Endodermal cell (in vitro differentiated cells): ENCODE data around the gene RANGAP1. TPM values are rescaled to one million over a fixed set of nuclear protein-coding genes. Genes with fewer than 3 reads are reported as not detected.
A peak's percentile ranks its signal among the peaks of the same experiment; 100 is the strongest.

Source experiments
- DNase-seq: peaks from one replicate; pipeline ENCODE4 v3.0.0-alpha.2; 2017
- H3K27ac ChIP-seq: 2 replicates; pipeline ENCODE4 v1.5.1; 2013; ENCODE audit warnings: mild to moderate bottlenecking, low read depth, low read length, moderate library complexity
- H3K27me3 ChIP-seq: 2 replicates; pipeline ENCODE4 v1.6.1; 2013; ENCODE audit warnings: mild to moderate bottlenecking, low read length, moderate library complexity; ENCODE audit not compliant: insufficient read depth, control insufficient read depth, poor library complexity, severe bottlenecking
- H3K36me3 ChIP-seq: 2 replicates; pipeline ENCODE4 v1.7.0; 2013; ENCODE audit warnings: mild to moderate bottlenecking, low read length, moderate library complexity; ENCODE audit not compliant: control insufficient read depth, insufficient read depth
- H3K4me1 ChIP-seq: one replicate; pipeline ENCODE4 v1.7.0; 2013; ENCODE audit warnings: low read length; ENCODE audit not compliant: control insufficient read depth, insufficient read depth
- H3K4me3 ChIP-seq: 2 replicates; pipeline ENCODE4 v1.5.1; 2013; ENCODE audit warnings: mild to moderate bottlenecking, low read length, moderate library complexity
- H3K9ac ChIP-seq: 2 replicates; pipeline ENCODE4 v1.6.1; 2013; ENCODE audit warnings: mild to moderate bottlenecking, low read length, moderate library complexity; ENCODE audit not compliant: poor library complexity, severe bottlenecking; ENCODE audit errors: extremely low read depth
- H3K9me3 ChIP-seq: 2 replicates; pipeline ENCODE4 v1.6.1; 2013; ENCODE audit warnings: mild to moderate bottlenecking, low read length, moderate library complexity; ENCODE audit not compliant: control insufficient read depth
- H3K27ac Mint-ChIP-seq: 2 replicates; pipeline ENCODE4 v1.8.0; 2020; ENCODE audit warnings: mixed read lengths
- H3K27me3 Mint-ChIP-seq: 2 replicates; pipeline ENCODE4 v1.8.0; 2021; ENCODE audit warnings: mild to moderate bottlenecking, mixed read lengths; ENCODE audit not compliant: insufficient read depth
- H3K36me3 Mint-ChIP-seq: 2 replicates; pipeline ENCODE4 v1.8.0; 2020; ENCODE audit warnings: low read depth, mixed read lengths
- H3K4me1 Mint-ChIP-seq: 2 replicates; pipeline ENCODE4 v1.8.0; 2020; ENCODE audit warnings: mixed read lengths
- H3K4me3 Mint-ChIP-seq: 2 replicates; pipeline ENCODE4 v1.8.0; 2020; ENCODE audit warnings: mild to moderate bottlenecking, moderate library complexity, mixed read lengths
- H3K9me3 Mint-ChIP-seq: 2 replicates; pipeline ENCODE4 v1.8.0; 2020; ENCODE audit warnings: mild to moderate bottlenecking, mixed read lengths
- WGBS, 2 experiments: methylation state at CpG; one replicate each; pipeline versions ENCODE4 v1.1.5 to v1.1.7; 2013; ENCODE audit warnings: missing lambda C conversion rate in 2 of 2, mixed read lengths in 1 of 2; ENCODE audit not compliant: insufficient coverage in 1 of 2, insufficient read length in 1 of 2; 5-methylcytosine and 5-hydroxymethylcytosine counted together
- total RNA-seq, 2 donors: library from RNA; stranded (reverse); fragmentation: NEBNext Ultra II Directional in 1 of 2; extraction: Animal tissue kit (Norgen Biotek cat#: 25700) in 1 of 2; gene quantifications; 2 replicates in 1 of 2; 3 replicates in 1 of 2; pipeline ENCODE4 v1.2.1, GENCODE V29; 2021
- TF ChIP-seq, protein P1 (sequence below): fragments of 200-600 bp; sonication (generic); conservative IDR thresholded peaks from 2 replicates; pipeline ENCODE4 v1.5.0; 2021; ENCODE audit warnings: antibody characterized with exemption, mild to moderate bottlenecking

Gene RANGAP1
- total RNA-seq, 2 donors from 2014 or later = 95.2 to 122 TPM

DNA sequence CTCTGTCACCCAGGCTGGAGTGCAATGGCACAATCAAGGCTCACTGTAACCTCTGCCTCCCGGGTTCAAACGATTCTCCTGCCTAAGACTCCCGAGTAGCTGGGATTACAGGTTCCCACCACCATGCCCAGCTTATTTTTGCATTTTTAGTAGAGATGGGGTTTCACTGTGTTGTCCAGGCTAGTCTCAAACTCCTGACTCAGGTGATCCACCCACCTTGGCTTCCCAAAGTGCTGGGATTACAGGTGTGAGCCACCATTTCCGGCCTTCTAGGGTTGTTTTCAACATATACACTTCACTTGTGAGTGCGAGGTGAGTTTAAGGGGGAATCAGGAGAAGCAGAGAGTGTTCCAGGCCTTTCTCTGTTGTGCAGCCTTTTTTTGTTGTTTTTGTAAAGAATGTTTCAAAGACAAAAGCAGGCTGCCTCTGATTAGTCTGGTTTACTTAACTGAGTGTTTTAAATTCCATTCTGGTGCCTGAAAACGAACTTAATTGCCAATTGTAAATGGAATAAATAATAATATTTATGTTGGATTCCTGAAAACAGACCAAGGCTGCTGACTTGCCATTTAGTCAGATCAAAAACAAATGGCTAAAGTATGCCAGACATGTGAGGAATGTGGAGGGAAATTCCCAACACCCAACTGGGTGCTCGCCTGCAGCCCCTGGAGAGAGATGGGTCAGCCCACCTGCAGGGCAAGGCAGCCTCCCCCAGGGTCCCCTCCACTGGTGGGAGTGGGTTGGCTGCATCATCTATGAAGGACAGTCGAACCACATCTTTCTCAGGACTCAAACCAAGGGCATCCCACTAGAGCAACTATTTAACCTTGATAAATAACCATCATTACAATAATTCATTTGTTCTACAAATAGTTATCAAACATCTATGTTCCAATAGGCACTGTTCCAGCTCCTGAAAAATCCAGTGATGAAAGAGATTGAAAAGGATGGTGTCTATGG is 4.6 kb upstream of the RANGAP1 start:
- H3K27me3 ChIP-seq = no peaks in the 10 kb centered on the region
- Mint-ChIP-seq H3K9me3 (peaks cover 9% of the 10 kb centered on the region), H3K4me3 (no peak overlapping the region), H3K27me3 (no peaks in the 10 kb centered on the region), H3K4me1 (peaks cover 20% of the 10 kb centered on the region), H3K27ac (peak overlapping the region; percentile 79), H3K36me3 (peaks cover 2% of the 10 kb centered on the region)
- TF ChIP-seq, protein P1, sequence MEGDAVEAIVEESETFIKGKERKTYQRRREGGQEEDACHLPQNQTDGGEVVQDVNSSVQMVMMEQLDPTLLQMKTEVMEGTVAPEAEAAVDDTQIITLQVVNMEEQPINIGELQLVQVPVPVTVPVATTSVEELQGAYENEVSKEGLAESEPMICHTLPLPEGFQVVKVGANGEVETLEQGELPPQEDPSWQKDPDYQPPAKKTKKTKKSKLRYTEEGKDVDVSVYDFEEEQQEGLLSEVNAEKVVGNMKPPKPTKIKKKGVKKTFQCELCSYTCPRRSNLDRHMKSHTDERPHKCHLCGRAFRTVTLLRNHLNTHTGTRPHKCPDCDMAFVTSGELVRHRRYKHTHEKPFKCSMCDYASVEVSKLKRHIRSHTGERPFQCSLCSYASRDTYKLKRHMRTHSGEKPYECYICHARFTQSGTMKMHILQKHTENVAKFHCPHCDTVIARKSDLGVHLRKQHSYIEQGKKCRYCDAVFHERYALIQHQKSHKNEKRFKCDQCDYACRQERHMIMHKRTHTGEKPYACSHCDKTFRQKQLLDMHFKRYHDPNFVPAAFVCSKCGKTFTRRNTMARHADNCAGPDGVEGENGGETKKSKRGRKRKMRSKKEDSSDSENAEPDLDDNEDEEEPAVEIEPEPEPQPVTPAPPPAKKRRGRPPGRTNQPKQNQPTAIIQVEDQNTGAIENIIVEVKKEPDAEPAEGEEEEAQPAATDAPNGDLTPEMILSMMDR = no peak
- peaks cover 21% of the 10 kb centered on the region for H3K4me1 ChIP-seq
- 76 to 82% methylated on average over 5 to 8 of the region's 8 CpGs for WGBS, 2 experiments
- DNase-seq = peak; percentile 71
- no peaks in the 10 kb centered on the region for H3K36me3 ChIP-seq
- H3K27ac ChIP-seq = peak overlapping the region; percentile 66
- H3K9ac ChIP-seq = peak overlapping the region; percentile 47
- H3K4me3 ChIP-seq = no peak overlapping the region
- no peaks in the 10 kb centered on the region for H3K9me3 ChIP-seq

GRCh38 chr22:41289671-41290070 is 3.7 kb upstream of the RANGAP1 start:
- Histone ChIP-seq H3K36me3 (peaks cover 2% of the 10 kb centered on the region), H3K9me3 (no peaks in the 10 kb centered on the region), H3K4me1 (peaks cover 21% of the 10 kb centered on the region), H3K27ac (no peak overlapping the region), H3K9ac (no peak overlapping the region), H3K27me3 (no peaks in the 10 kb centered on the region), H3K4me3 (no peak overlapping the region)
- peaks cover 23% of the 10 kb centered on the region for H3K4me1 Mint-ChIP-seq
- TF ChIP-seq, protein P1 = no peak
- 82 to 86% methylated on average over 1 of the region's 1 CpG for WGBS, 2 experiments
- H3K27me3 Mint-ChIP-seq = no peaks in the 10 kb centered on the region
- peak overlapping the region; percentile 24 for H3K27ac Mint-ChIP-seq
- H3K4me3 Mint-ChIP-seq = no peak overlapping the region
- peaks cover 9% of the 10 kb centered on the region for H3K9me3 Mint-ChIP-seq
- peaks cover 2% of the 10 kb centered on the region for H3K36me3 Mint-ChIP-seq
- no peak for DNase-seq

- TF ChIP-seq, protein P1 = no peak
- 54 to 55% methylated on average over 4 to 9 of the region's 9 CpGs for WGBS, 2 experiments
- Mint-ChIP-seq H3K9me3 (peaks cover 3% of the 10 kb centered on the region), H3K4me1 (peaks cover 23% of the 10 kb centered on the region), H3K27me3 (no peaks in the 10 kb centered on the region), H3K4me3 (peak overlapping the region; percentile 30), H3K27ac (peak overlapping the region; percentile 91), H3K36me3 (peaks cover 5% of the 10 kb centered on the region)
- Histone ChIP-seq H3K9me3 (no peaks in the 10 kb centered on the region), H3K4me3 (no peak overlapping the region), H3K27me3 (no peaks in the 10 kb centered on the region), H3K27ac (no peak overlapping the region), H3K9ac (peak overlapping the region; percentile 35), H3K4me1 (peaks cover 21% of the 10 kb centered on the region), H3K36me3 (peaks cover 10% of the 10 kb centered on the region)
- DNase-seq = peak; percentile 82
Measured at GRCh38 chr22:41288245-41288946, 2.4 kb upstream of the RANGAP1 start.
